H9 (cell line): ENCODE measurements around the gene SMARCC1. TPM values are rescaled to one million over a fixed set of nuclear protein-coding genes. Genes with fewer than 3 reads are reported as not detected.

Experiments
- DNase-seq: peaks from one replicate; pipeline ENCODE4 v3.0.0-alpha.2; 2017
- H2AFZ ChIP-seq: one replicate; pipeline ENCODE4 v1.6.1; 2013; ENCODE audit warnings: mild to moderate bottlenecking, low read length, control low read depth, moderate library complexity
- H2AK5ac ChIP-seq: 2 replicates; pipeline ENCODE4 v1.6.1; 2013; ENCODE audit warnings: low read length, control low read depth, mixed read lengths; ENCODE audit not compliant: insufficient read length
- H2BK120ac ChIP-seq: one replicate; pipeline ENCODE4 v1.6.1; 2013; ENCODE audit warnings: low read depth, mild to moderate bottlenecking, low read length, control low read depth, inconsistent platforms; ENCODE audit not compliant: poor library complexity, severe bottlenecking
- H2BK12ac ChIP-seq: 2 replicates; pipeline ENCODE4 v1.6.1; 2013; ENCODE audit warnings: low read length, control low read depth, mixed read lengths, low read depth; ENCODE audit not compliant: insufficient read length
- H2BK15ac ChIP-seq: 2 replicates; pipeline ENCODE4 v1.6.1; 2013; ENCODE audit warnings: low read depth, low read length, control low read depth
- H2BK20ac ChIP-seq: one replicate; pipeline ENCODE4 v1.6.1; 2013; ENCODE audit warnings: low read depth, mild to moderate bottlenecking, low read length, control low read depth, inconsistent platforms; ENCODE audit not compliant: poor library complexity, severe bottlenecking
- H2BK5ac ChIP-seq: 2 replicates; pipeline ENCODE4 v1.6.1; 2013; ENCODE audit warnings: low read length, control low read depth, mixed read lengths; ENCODE audit not compliant: insufficient read length
- H3K14ac ChIP-seq: 2 replicates; pipeline ENCODE4 v1.6.1; 2013; ENCODE audit warnings: low read length, control low read depth; ENCODE audit not compliant: insufficient read depth
- H3K18ac ChIP-seq: 2 replicates; pipeline ENCODE4 v1.6.1; 2013; ENCODE audit warnings: low read depth, mild to moderate bottlenecking, mixed read lengths, low read length, control low read depth; ENCODE audit not compliant: insufficient read length
- H3K23ac ChIP-seq: 2 replicates; pipeline ENCODE4 v1.6.1; 2013; ENCODE audit warnings: low read length, control low read depth, mixed read lengths, low read depth; ENCODE audit not compliant: insufficient read length
- H3K23me2 ChIP-seq: 2 replicates; pipeline ENCODE4 v1.6.1; 2013; ENCODE audit warnings: low read depth, mild to moderate bottlenecking, mixed read lengths, low read length, control low read depth; ENCODE audit not compliant: insufficient read length, poor library complexity, severe bottlenecking
- H3K27ac ChIP-seq: 2 replicates; pipeline ENCODE4 v1.5.1; 2013; ENCODE audit warnings: low read length, control low read depth, mixed read lengths, low read depth; ENCODE audit not compliant: insufficient read length
- H3K27me3 ChIP-seq: 2 replicates; pipeline ENCODE4 v1.6.1; 2013; ENCODE audit warnings: low read length, control low read depth, inconsistent platforms; ENCODE audit not compliant: insufficient read depth
- H3K4ac ChIP-seq: 2 replicates; pipeline ENCODE4 v1.6.1; 2013; ENCODE audit warnings: low read depth, mild to moderate bottlenecking, control low read depth, inconsistent platforms, low read length, moderate library complexity
- H3K4me1 ChIP-seq: 2 replicates; pipeline ENCODE4 v1.6.1; 2013; ENCODE audit warnings: low read length, control low read depth, inconsistent platforms; ENCODE audit not compliant: insufficient read depth
- H3K4me2 ChIP-seq: 2 replicates; pipeline ENCODE4 v1.6.1; 2013; ENCODE audit warnings: low read length, control low read depth, mixed read lengths; ENCODE audit not compliant: insufficient read length, insufficient read depth
- H3K56ac ChIP-seq: 2 replicates; pipeline ENCODE4 v1.6.1; 2013; ENCODE audit warnings: low read depth, mild to moderate bottlenecking, mixed read lengths, low read length, control low read depth; ENCODE audit not compliant: insufficient read length
- H3K79me1 ChIP-seq: 2 replicates; pipeline ENCODE4 v1.6.1; 2013; ENCODE audit warnings: low read depth, mild to moderate bottlenecking, moderate library complexity, low read length, control low read depth, inconsistent platforms; ENCODE audit not compliant: insufficient read depth, poor library complexity, severe bottlenecking
- H3K79me2 ChIP-seq: 2 replicates; pipeline ENCODE4 v1.6.1; 2013; ENCODE audit warnings: low read length, control low read depth, inconsistent platforms; ENCODE audit not compliant: insufficient read depth
- H3K9ac ChIP-seq: 2 replicates; pipeline ENCODE4 v1.6.1; 2013; ENCODE audit warnings: low read length, control low read depth, mixed read lengths; ENCODE audit not compliant: insufficient read length; ENCODE audit errors: extremely low read depth
- H3K9me3 ChIP-seq: one replicate; pipeline ENCODE4 v1.6.1; 2013; ENCODE audit warnings: low read depth, low read length, inconsistent platforms; ENCODE audit not compliant: control insufficient read depth
- H3T11ph ChIP-seq: one replicate; pipeline ENCODE4 v1.6.1; 2013; ENCODE audit warnings: mild to moderate bottlenecking, low read length, control low read depth, inconsistent platforms
- H4K20me1 ChIP-seq: one replicate; pipeline ENCODE4 v1.6.1; 2013; ENCODE audit not compliant: control insufficient read depth, insufficient read length, insufficient read depth
- H4K5ac ChIP-seq: 2 replicates; pipeline ENCODE4 v1.6.1; 2013; ENCODE audit warnings: low read depth, mild to moderate bottlenecking, mixed read lengths, low read length, control low read depth; ENCODE audit not compliant: insufficient read length
- H4K8ac ChIP-seq: replicated peaks from 2 replicates; pipeline ENCODE4 v1.6.1; 2013; ENCODE audit warnings: low read length, control low read depth, mixed read lengths, low read depth; ENCODE audit not compliant: insufficient read length
- H4K91ac ChIP-seq: 2 replicates; pipeline ENCODE4 v1.6.1; 2013; ENCODE audit warnings: low read depth, mild to moderate bottlenecking, moderate library complexity, mixed read lengths, low read length, control low read depth; ENCODE audit not compliant: insufficient read length
- H3K27ac Mint-ChIP-seq, 3 experiments: 2 replicates in 2 of 3; 3 replicates in 1 of 3; pipeline ENCODE4 v1.8.0; 2020 to 2021; ENCODE audit warnings: mixed read lengths in 3 of 3, mild to moderate bottlenecking in 1 of 3, moderate library complexity in 1 of 3
- H3K27me3 Mint-ChIP-seq: 2 replicates; pipeline ENCODE4 v1.8.0; 2021; ENCODE audit warnings: low read depth, mild to moderate bottlenecking, moderate library complexity, mixed read lengths
- H3K36me3 Mint-ChIP-seq, 3 experiments: 2 replicates in 2 of 3; 3 replicates in 1 of 3; pipeline ENCODE4 v1.8.0; 2020 to 2021; ENCODE audit warnings: low read depth in 3 of 3, mixed read lengths in 3 of 3; ENCODE audit not compliant: insufficient read depth in 1 of 3
- H3K4me1 Mint-ChIP-seq, 2 experiments: 2 replicates each; pipeline ENCODE4 v1.8.0; 2020; ENCODE audit warnings: mixed read lengths in 2 of 2
- H3K4me3 Mint-ChIP-seq, 2 experiments: 2 replicates in 1 of 2; 3 replicates in 1 of 2; pipeline ENCODE4 v1.8.0; 2020 to 2021; ENCODE audit warnings: mild to moderate bottlenecking in 2 of 2, mixed read lengths in 2 of 2, moderate library complexity in 1 of 2
- H3K9me3 Mint-ChIP-seq, 2 experiments: 2 replicates in 1 of 2; 3 replicates in 1 of 2; pipeline ENCODE4 v1.8.0; 2020; ENCODE audit warnings: mild to moderate bottlenecking in 2 of 2, mixed read lengths in 2 of 2, moderate library complexity in 1 of 2
- CTCF ChIP-seq: fragments of 200-600 bp; sonication (generic); conservative IDR thresholded peaks from 3 replicates; pipeline ENCODE4 v1.8.0; 2021; ENCODE audit warnings: antibody characterized with exemption, mild to moderate bottlenecking
- WGBS: extraction: QIAGEN DNeasy Blood & Tissue Kit; methylation state at CpG from one replicate; pipeline ENCODE4 v1.1.7; 2013; ENCODE audit warnings: missing lambda C conversion rate, low lambda C conversion rate, mixed read lengths; ENCODE audit not compliant: insufficient read length; ENCODE audit errors: extremely low coverage; 5-methylcytosine and 5-hydroxymethylcytosine counted together
- total RNA-seq: library from RNA; stranded (reverse); gene quantifications from 2 replicates; pipeline ENCODE4 v1.2.1, GENCODE V29; 2021

Gene SMARCC1
- total RNA-seq, 1 experiment from 2014 or later = 274 TPM

- no peak overlapping the region for H4K91ac ChIP-seq
- H3K23me2 ChIP-seq = no peaks in the 10 kb centered on the region
- no peak overlapping the region for H3K9ac ChIP-seq
- H3K23ac ChIP-seq = no peak overlapping the region
- no peaks in the 10 kb centered on the region for H3K9me3 ChIP-seq
- WGBS = no CpG with 5 or more reads among the region's 6 CpGs
- no peak overlapping the region for H3K4ac ChIP-seq
- H2BK15ac ChIP-seq = no peak overlapping the region
- H4K8ac ChIP-seq = no peak overlapping the region
- no peak overlapping the region for H3T11ph ChIP-seq
- Mint-ChIP-seq H3K27me3 (peaks cover 5% of the 10 kb centered on the region), H3K4me3 (no peak overlapping the region), H3K36me3 (no peaks in the 10 kb centered on the region), H3K9me3 (peaks cover 6 to 11% of the 10 kb centered on the region in 2 experiments), H3K27ac (peak overlapping the region in 1 of 3 experiments; percentile 51; a peak in 2 of 7 replicates), H3K4me1 (peaks cover 4 to 7% of the 10 kb centered on the region in 2 experiments; a peak in 3 of 4 replicates)
- no peak for TF ChIP-seq CTCF
- no peaks in the 10 kb centered on the region for H3K4me1 ChIP-seq
- no peak overlapping the region for H2AFZ ChIP-seq
- no peak overlapping the region for H2AK5ac ChIP-seq
- H2BK20ac ChIP-seq = no peak overlapping the region
- H2BK120ac ChIP-seq = no peak overlapping the region
- no peak overlapping the region for H3K14ac ChIP-seq
- no peaks in the 10 kb centered on the region for H3K79me1 ChIP-seq
- no peak overlapping the region for H2BK5ac ChIP-seq
- no peaks in the 10 kb centered on the region for H4K20me1 ChIP-seq
- H3K27me3 ChIP-seq = no peaks in the 10 kb centered on the region
- H3K27ac ChIP-seq = no peak overlapping the region
- H3K79me2 ChIP-seq = no peaks in the 10 kb centered on the region
- DNase-seq = no peak
- H2BK12ac ChIP-seq = no peak overlapping the region
- H4K5ac ChIP-seq = no peak overlapping the region
- H3K18ac ChIP-seq = no peak overlapping the region
- H3K56ac ChIP-seq = no peak overlapping the region
- H3K4me2 ChIP-seq = no peak overlapping the region
Measured at GRCh38 chr3:47536967-47537366, 244.7 kb downstream of the SMARCC1 start.
